MCF 10A (cell line): ENCODE results near the gene MAN1C1. TPM values are rescaled to one million over a fixed set of nuclear protein-coding genes. Genes with fewer than 3 reads are reported as not detected.
A peak's percentile ranks its signal among the peaks of the same experiment; 100 is the strongest.

Experiments used
- BruUV-seq: library from RNA; stranded (reverse); fragments of 400-500 nt; replicated peaks from 2 replicates; lab custom pipeline; 2021; lab: Mats Ljungman, UMichigan
- CTCF ChIA-PET: fragments of 300-600 bp; sonication (Branson Sonifier 250); formaldehyde crosslinking; extraction: SDS; loops from one replicate; lab custom pipeline; 2021; ENCODE audit warnings: antibody characterized with exemption, inconsistent platforms; lab: Yijun Ruan, JAX
- POLR2A ChIA-PET: fragments of 300-600, 350-650 bp; sonication (Branson Sonifier 250); formaldehyde crosslinking; extraction: SDS; loops from one replicate; lab custom pipeline; 2020; ENCODE audit warnings: antibody characterized with exemption, inconsistent platforms; lab: Yijun Ruan, JAX
- DNase-seq: peaks from one replicate; pipeline ENCODE4 v3.0.0-alpha.2; 2018; ENCODE audit not compliant: unreplicated experiment
- H3K27ac Mint-ChIP-seq: one replicate; pipeline ENCODE4 v1.8.0; 2022; ENCODE audit warnings: mild to moderate bottlenecking, low read depth, mixed read lengths; ENCODE audit not compliant: unreplicated experiment
- H3K27me3 Mint-ChIP-seq: one replicate; pipeline ENCODE4 v1.8.0; 2022; ENCODE audit warnings: mixed read lengths; ENCODE audit not compliant: insufficient read depth, unreplicated experiment
- H3K36me3 Mint-ChIP-seq: one replicate; pipeline ENCODE4 v1.8.0; 2022; ENCODE audit warnings: mild to moderate bottlenecking, moderate library complexity, mixed read lengths; ENCODE audit not compliant: insufficient read depth, unreplicated experiment
- H3K4me1 Mint-ChIP-seq: one replicate; pipeline ENCODE4 v1.8.0; 2022; ENCODE audit warnings: mixed read lengths; ENCODE audit not compliant: insufficient read depth, unreplicated experiment
- H3K4me3 Mint-ChIP-seq: one replicate; pipeline ENCODE4 v1.8.0; 2022; ENCODE audit warnings: mild to moderate bottlenecking, moderate library complexity, mixed read lengths; ENCODE audit not compliant: unreplicated experiment
- H3K9me3 Mint-ChIP-seq: one replicate; pipeline ENCODE4 v1.8.0; 2022; ENCODE audit warnings: mixed read lengths; ENCODE audit not compliant: unreplicated experiment
- CTCF ChIP-seq: fragments of 200-600 bp; IDR thresholded peaks from one replicate; pipeline ENCODE4 v1.8.0; 2022; ENCODE audit warnings: antibody characterized with exemption, mild to moderate bottlenecking; ENCODE audit not compliant: unreplicated experiment
- intact Hi-C: fragments of 100-400 bp; cut with micrococcal nuclease; formaldehyde crosslinking; loops from 2 replicates; pipeline ENCODE4 v1.14.1; 2022
- total RNA-seq: library from RNA; stranded (reverse); gene quantifications from 2 replicates; pipeline ENCODE4 v1.2.3, GENCODE V29; 2022

The MAN1C1 gene
- total RNA-seq, 1 experiment from 2014 or later = not detected

GRCh38 chr1:25724201-25724600 lies 107.6 kb downstream of the MAN1C1 start:
- BruUV-seq = no TSS peak
- CTCF ChIA-PET = interaction anchor here (0.5 to 1.2 kb wide), 3 partner anchors 25 to 85 kb away, joined by 3 to 5 read pairs (median 3); no protein-coding TSS in a partner anchor
- DNase-seq = peak; percentile 38
- no peak for TF ChIP-seq CTCF
- Mint-ChIP-seq H3K4me3 (no peak overlapping the region), H3K4me1 (peaks cover 5% of the 10 kb centered on the region), H3K9me3 (no peaks in the 10 kb centered on the region), H3K36me3 (no peaks in the 10 kb centered on the region), H3K27me3 (peaks cover 47% of the 10 kb centered on the region), H3K27ac (no peak overlapping the region)
- POLR2A ChIA-PET = no interaction called here
- intact Hi-C loops = no loop called here

GRCh38 chr1:25724966-25725365 lies 108.4 kb downstream of the MAN1C1 start:
- Mint-ChIP-seq H3K4me3 (no peak overlapping the region), H3K27ac (no peak overlapping the region), H3K4me1 (peaks cover 5% of the 10 kb centered on the region), H3K9me3 (no peaks in the 10 kb centered on the region), H3K27me3 (peaks cover 47% of the 10 kb centered on the region), H3K36me3 (peaks cover 6% of the 10 kb centered on the region)
- intact Hi-C loops = no loop called here
- ChIA-PET POLR2A (interaction anchor here (0.6 kb wide), 1 partner anchor 477 kb away, joined by 3 read pairs; the partner anchor contains the start of gene RSRP1), CTCF (interaction anchor here (0.6 to 1.2 kb wide), 6 partner anchors 10 to 116 kb away, joined by 3 to 5 read pairs (median 3); no protein-coding TSS in a partner anchor)
- BruUV-seq = no TSS peak
- no peak for TF ChIP-seq CTCF
- DNase-seq = no peak

GRCh38 chr1:25725482-25725881 lies 108.9 kb downstream of the MAN1C1 start:
- no peak for DNase-seq
- Mint-ChIP-seq H3K4me1 (peaks cover 5% of the 10 kb centered on the region), H3K9me3 (no peaks in the 10 kb centered on the region), H3K27ac (no peak overlapping the region), H3K36me3 (peaks cover 8% of the 10 kb centered on the region), H3K4me3 (no peak overlapping the region), H3K27me3 (peaks cover 47% of the 10 kb centered on the region)
- POLR2A ChIA-PET = interaction anchor here (0.5 kb wide), 1 partner anchor 125 kb away, joined by 5 read pairs; no protein-coding TSS in a partner anchor
- CTCF ChIA-PET = interaction anchor here (0.6 to 1.2 kb wide), 6 partner anchors 9 to 165 kb away, joined by 3 to 5 read pairs (median 3); no protein-coding TSS in a partner anchor
- intact Hi-C loops = no loop called here
- no TSS peak for BruUV-seq
- no peak for TF ChIP-seq CTCF

- peaks cover 5% of the 10 kb centered on the region for H3K4me1 Mint-ChIP-seq
- intact Hi-C loops = no loop called here
- H3K4me3 Mint-ChIP-seq = no peak overlapping the region
- no TSS peak for BruUV-seq
- DNase-seq = no peak
- H3K27ac Mint-ChIP-seq = no peak overlapping the region
- TF ChIP-seq CTCF = no peak
- no peaks in the 10 kb centered on the region for H3K9me3 Mint-ChIP-seq
- peaks cover 8% of the 10 kb centered on the region for H3K36me3 Mint-ChIP-seq
- CTCF ChIA-PET = interaction anchor here (0.5 kb wide), 1 partner anchor 60 kb away, joined by 4 read pairs; no protein-coding TSS in a partner anchor
- H3K27me3 Mint-ChIP-seq = peaks cover 34% of the 10 kb centered on the region
- POLR2A ChIA-PET = no interaction called here
These were observed 110.5 kb downstream of the MAN1C1 start for GRCh38 chr1:25727088-25727487.
